ENCODE data around the gene FCMR.

GRCh38 chr1:206912445-206913095 lies 9.2 kb downstream of the FCMR start:
- TF ChIP-seq, protein P1, sequence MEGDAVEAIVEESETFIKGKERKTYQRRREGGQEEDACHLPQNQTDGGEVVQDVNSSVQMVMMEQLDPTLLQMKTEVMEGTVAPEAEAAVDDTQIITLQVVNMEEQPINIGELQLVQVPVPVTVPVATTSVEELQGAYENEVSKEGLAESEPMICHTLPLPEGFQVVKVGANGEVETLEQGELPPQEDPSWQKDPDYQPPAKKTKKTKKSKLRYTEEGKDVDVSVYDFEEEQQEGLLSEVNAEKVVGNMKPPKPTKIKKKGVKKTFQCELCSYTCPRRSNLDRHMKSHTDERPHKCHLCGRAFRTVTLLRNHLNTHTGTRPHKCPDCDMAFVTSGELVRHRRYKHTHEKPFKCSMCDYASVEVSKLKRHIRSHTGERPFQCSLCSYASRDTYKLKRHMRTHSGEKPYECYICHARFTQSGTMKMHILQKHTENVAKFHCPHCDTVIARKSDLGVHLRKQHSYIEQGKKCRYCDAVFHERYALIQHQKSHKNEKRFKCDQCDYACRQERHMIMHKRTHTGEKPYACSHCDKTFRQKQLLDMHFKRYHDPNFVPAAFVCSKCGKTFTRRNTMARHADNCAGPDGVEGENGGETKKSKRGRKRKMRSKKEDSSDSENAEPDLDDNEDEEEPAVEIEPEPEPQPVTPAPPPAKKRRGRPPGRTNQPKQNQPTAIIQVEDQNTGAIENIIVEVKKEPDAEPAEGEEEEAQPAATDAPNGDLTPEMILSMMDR (IDR thresholded peaks at IDR 0.05; ENCODE audit: borderline replicate concordance, extremely low read depth, low read length, poor library complexity, severe bottlenecking): peak; percentile 95
- TF ChIP-seq EZH2 (IDR thresholded peaks at IDR 0.05; ENCODE audit: borderline replicate concordance, low read depth, low read length, severe bottlenecking): no peak

Measured in DND-41 (cell line).